ENCODE measurements around the gene TOE1. TPM values are rescaled to one million over a fixed set of nuclear protein-coding genes. Genes with fewer than 3 reads are reported as not detected.
"Not testable (repeated sequence)": the region's sequence is repeated elsewhere in the genome, so short reads cannot be mapped to it uniquely, and the experiment has no call there.

Gene TOE1
- polyA plus RNA-seq, 1 donor, result 12.4 TPM

- DNase-seq, result no peak
These were observed 13.7 kb downstream of the TOE1 start for GRCh38 chr1:45353685-45354084.

GRCh38 chr1:45354838-45355237 is 14.9 kb downstream of the TOE1 start:
- no peak for DNase-seq

- no peak for DNase-seq
These were observed 15.7 kb downstream of the TOE1 start for GRCh38 chr1:45355683-45356082.

GRCh38 chr1:45356186-45356585 is 16.2 kb downstream of the TOE1 start:
- DNase-seq, result no peak

GRCh38 chr1:45359882-45360513 is 20.0 kb downstream of the TOE1 start:
- peak; percentile 58 for DNase-seq

- not testable (repeated sequence) for DNase-seq
These were observed 21.0 kb downstream of the TOE1 start for GRCh38 chr1:45360981-45361380.

- no peak for DNase-seq
These were observed 24.3 kb downstream of the TOE1 start for GRCh38 chr1:45364294-45364693.

GRCh38 chr1:45365051-45365450 is 25.1 kb downstream of the TOE1 start:
- DNase-seq, result no peak

- DNase-seq, result no peak
These were observed 30.6 kb downstream of the TOE1 start for GRCh38 chr1:45370575-45370974.

GRCh38 chr1:45373573-45373972 is 33.6 kb downstream of the TOE1 start:
- no peak for DNase-seq

- no peak for DNase-seq
These were observed 35.4 kb downstream of the TOE1 start for GRCh38 chr1:45375104-45376090.

- DNase-seq, result no peak
These were observed 38.2 kb downstream of the TOE1 start for GRCh38 chr1:45378184-45378583.

- no peak for DNase-seq
These were observed 39.6 kb downstream of the TOE1 start for GRCh38 chr1:45379524-45379923.

- no peak for DNase-seq
These were observed 40.2 kb downstream of the TOE1 start for GRCh38 chr1:45380125-45380524.

GRCh38 chr1:45380730-45381129 is 40.8 kb downstream of the TOE1 start:
- no peak for DNase-seq

GRCh38 chr1:45381243-45381642 is 41.3 kb downstream of the TOE1 start:
- DNase-seq, result no peak

- no peak for DNase-seq
These were observed 43.2 kb downstream of the TOE1 start for GRCh38 chr1:45383191-45383590.

- not testable (repeated sequence) for DNase-seq
These were observed 44.2 kb downstream of the TOE1 start for GRCh38 chr1:45384213-45384612.

GRCh38 chr1:45385302-45385701 is 45.3 kb downstream of the TOE1 start:
- DNase-seq, result no peak

- no peak for DNase-seq
These were observed 46.2 kb downstream of the TOE1 start for GRCh38 chr1:45386219-45386618.

Data from left kidney (tissue), 2 donors.